Spleen (tissue), 11 donors: ENCODE data around the gene ANKS1B. TPM values are rescaled to one million over a fixed set of nuclear protein-coding genes. Genes with fewer than 3 reads are reported as not detected.

ENCODE experiments used
- DNase-seq: peaks from one replicate; pipeline ENCODE4 v3.0.0-alpha.2; 2020
- H3K27ac ChIP-seq, 8 donors: fragments of 200-600 bp; sonication (generic) in 7 of 8; 1 replicate in 4 of 8; 2 replicates in 4 of 8; pipeline versions ENCODE4 v1.5.0 to v1.8.0; 2016 to 2021; ENCODE audit warnings: inconsistent platforms in 4 of 8, mild to moderate bottlenecking in 4 of 8, moderate library complexity in 1 of 8
- H3K27me3 ChIP-seq, 7 donors: fragments of 200-600 bp; sonication (generic) in 6 of 7; replicated peaks in 1 of 7; 1 replicate in 4 of 7; 2 replicates in 3 of 7; pipeline versions ENCODE4 v1.5.0 to v1.8.0; 2016 to 2021; ENCODE audit warnings: inconsistent platforms in 3 of 7, mild to moderate bottlenecking in 1 of 7
- H3K36me3 ChIP-seq, 6 donors: fragments of 200-600 bp; sonication (generic) in 5 of 6; 1 replicate in 4 of 6; 2 replicates in 2 of 6; pipeline versions ENCODE4 v1.5.0 to v1.8.0; 2016 to 2021; ENCODE audit warnings: inconsistent platforms in 2 of 6
- H3K4me1 ChIP-seq, 6 donors: fragments of 200-600 bp; sonication (generic) in 5 of 6; 1 replicate in 3 of 6; 2 replicates in 3 of 6; pipeline versions ENCODE4 v1.5.0 to v1.8.0; 2016 to 2021; ENCODE audit warnings: inconsistent platforms in 3 of 6
- H3K4me3 ChIP-seq, 8 donors: fragments of 200-600 bp; sonication (generic) in 7 of 8; 1 replicate in 4 of 8; 2 replicates in 4 of 8; pipeline versions ENCODE4 v1.5.0 to v1.8.0; 2016 to 2021; ENCODE audit warnings: inconsistent platforms in 4 of 8, mild to moderate bottlenecking in 4 of 8, moderate library complexity in 2 of 8
- H3K9me3 ChIP-seq, 8 donors: fragments of 200-600 bp; sonication (generic) in 7 of 8; 1 replicate in 4 of 8; 2 replicates in 4 of 8; pipeline versions ENCODE4 v1.5.0 to v1.8.0; 2016 to 2021; ENCODE audit warnings: inconsistent platforms in 4 of 8
- POLR2A ChIP-seq, 3 donors: fragments of 450-650 bp; IDR thresholded peaks; one replicate each; pipeline ENCODE4 v1.5.1; 2017; ENCODE audit warnings: antibody characterized with exemption in 3 of 3, mild to moderate bottlenecking in 1 of 3
- POLR2AphosphoS5 ChIP-seq, 3 donors: sonication (generic); formaldehyde crosslinking; IDR thresholded peaks; one replicate each; pipeline ENCODE4 v1.5.1; 2017; ENCODE audit warnings: antibody characterized with exemption in 3 of 3
- WGBS, 5 donors: extraction: QIAGEN DNeasy Blood & Tissue Kit in 3 of 5; methylation state at CpG; one replicate each; pipeline versions ENCODE4 v1.1.5 to v1.1.7; 2013 to 2018; 5-methylcytosine and 5-hydroxymethylcytosine counted together
- intact Hi-C: fragments of 100-400 bp; cut with DNase I; formaldehyde crosslinking; loops from one replicate; pipeline ENCODE4 v1.15.0; 2023; ENCODE audit warnings: low total_unique reads
- polyA plus RNA-seq, 3 donors: library from polyadenylated mRNA; stranded (reverse); fragments of 200-250 nt; gene quantifications; one replicate each; pipeline ENCODE4 v1.2.1, GENCODE V29; 2013
- total RNA-seq, 7 donors: library from RNA; depleted of rRNA in 3 of 7; stranded (reverse); fragments of >200 nt in 3 of 7; fragmentation: NEBNext Ultra II Directional in 4 of 7; extraction: Animal tissue kit (Norgen Biotek cat#: 25700) in 4 of 7; gene quantifications; one replicate each; pipeline versions ENCODE4 v1.1.0 to v1.2.1, GENCODE V29; 2016 to 2021
- TF ChIP-seq, protein P1 (sequence below), 11 experiments: fragments of 200-600 bp in 7 of 11; fragments of 450-650 bp in 4 of 11; sonication (generic) in 4 of 11; IDR thresholded peaks in 8 of 11; conservative IDR thresholded peaks in 3 of 11; 1 replicate in 7 of 11; 2 replicates in 4 of 11; pipeline versions ENCODE4 v1.4.0 to v1.8.0; 2016 to 2021; ENCODE audit warnings: antibody characterized with exemption in 11 of 11, inconsistent platforms in 4 of 11, mild to moderate bottlenecking in 1 of 11
- donor health status: healthy with polysubstance abuse.
- donor health status: DM: no; HTN: no; CAD: no; lungs with moderate emphysema.
- donor health status: DM: no; HTN: no; CAD: no.
- donor health status: Bipolar disorder and iron deficiency.
- donor health status: healthy.
- donor health status: DM: no; HTN: no; CAD: no.
- donor health status: DM: yes; HTN: yes; CAD: no.

The ANKS1B gene
- total and polyA plus RNA-seq, 10 donors, result 0.21 to 8.0 (median 4.2) TPM

DNA sequence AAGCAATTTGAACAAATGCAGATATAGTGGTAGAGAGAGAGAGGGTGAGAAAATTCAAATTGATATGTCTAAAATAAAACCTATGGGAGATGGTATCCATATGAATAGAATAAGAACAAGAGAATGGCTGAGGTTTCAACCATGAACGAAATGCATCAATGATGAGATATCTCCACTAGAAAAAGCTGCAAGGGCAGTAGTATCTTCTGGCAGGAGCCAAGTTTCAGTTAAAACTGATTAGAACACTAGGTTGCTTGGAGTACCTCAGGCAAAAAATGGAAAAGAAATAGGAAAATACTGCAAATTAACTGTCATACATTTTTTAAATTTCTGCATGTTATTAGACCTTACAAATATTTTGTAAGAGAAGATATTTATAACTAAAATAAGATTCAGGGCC is 151.3 kb downstream of the ANKS1B start:
- Histone ChIP-seq H3K4me1 (no peaks in the 10 kb centered on the region), H3K27me3 (no peaks in the 10 kb centered on the region), H3K27ac (no peak overlapping the region), H3K9me3 (no peaks in the 10 kb centered on the region), H3K4me3 (no peak overlapping the region), H3K36me3 (no peaks in the 10 kb centered on the region)
- intact Hi-C loops, result no loop called here
- TF ChIP-seq POLR2AphosphoS5 (IDR thresholded peaks at IDR 0.05) (no peak), POLR2A (IDR thresholded peaks at IDR 0.05) (no peak)
- TF ChIP-seq, protein P1, sequence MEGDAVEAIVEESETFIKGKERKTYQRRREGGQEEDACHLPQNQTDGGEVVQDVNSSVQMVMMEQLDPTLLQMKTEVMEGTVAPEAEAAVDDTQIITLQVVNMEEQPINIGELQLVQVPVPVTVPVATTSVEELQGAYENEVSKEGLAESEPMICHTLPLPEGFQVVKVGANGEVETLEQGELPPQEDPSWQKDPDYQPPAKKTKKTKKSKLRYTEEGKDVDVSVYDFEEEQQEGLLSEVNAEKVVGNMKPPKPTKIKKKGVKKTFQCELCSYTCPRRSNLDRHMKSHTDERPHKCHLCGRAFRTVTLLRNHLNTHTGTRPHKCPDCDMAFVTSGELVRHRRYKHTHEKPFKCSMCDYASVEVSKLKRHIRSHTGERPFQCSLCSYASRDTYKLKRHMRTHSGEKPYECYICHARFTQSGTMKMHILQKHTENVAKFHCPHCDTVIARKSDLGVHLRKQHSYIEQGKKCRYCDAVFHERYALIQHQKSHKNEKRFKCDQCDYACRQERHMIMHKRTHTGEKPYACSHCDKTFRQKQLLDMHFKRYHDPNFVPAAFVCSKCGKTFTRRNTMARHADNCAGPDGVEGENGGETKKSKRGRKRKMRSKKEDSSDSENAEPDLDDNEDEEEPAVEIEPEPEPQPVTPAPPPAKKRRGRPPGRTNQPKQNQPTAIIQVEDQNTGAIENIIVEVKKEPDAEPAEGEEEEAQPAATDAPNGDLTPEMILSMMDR (IDR thresholded peaks at IDR 0.05 in 8 of 11, conservative IDR thresholded peaks at IDR 0.05 in 3 of 11), result no peak
- DNase-seq, result no peak
- 51 to 65% (median 61%) methylated on average over 1 of the region's 1 CpG for WGBS, 5 donors

DNA sequence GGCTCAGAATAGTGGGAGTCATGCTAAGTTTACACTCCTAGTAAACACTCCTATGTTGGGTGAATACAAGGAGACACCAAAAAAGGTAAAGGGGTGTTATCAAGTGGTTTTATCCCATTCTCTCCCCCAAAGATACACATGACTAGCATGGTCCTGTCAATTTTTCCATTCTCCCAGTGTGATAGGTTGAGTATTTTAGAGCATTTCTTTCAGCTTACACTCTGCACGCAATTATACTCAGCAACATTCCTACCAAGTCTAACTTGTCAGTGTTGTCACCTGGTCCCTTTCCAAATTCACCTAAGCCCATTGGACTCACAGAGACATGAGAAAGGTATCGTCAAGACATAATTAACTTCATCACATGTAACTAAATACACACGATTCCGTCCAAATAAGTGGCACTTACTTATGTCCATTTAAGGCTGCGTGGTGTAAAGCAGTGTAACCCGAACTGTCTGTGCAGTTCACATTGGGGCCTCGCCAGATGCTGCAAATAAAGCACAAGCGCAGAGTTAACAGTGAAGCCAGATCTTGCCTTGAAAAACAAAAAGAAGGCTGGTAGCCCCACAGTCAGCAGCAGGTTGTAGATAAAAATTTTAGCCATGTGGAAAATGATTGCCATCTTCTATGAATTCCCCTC is 159.7 kb downstream of the ANKS1B start:
- no peaks in the 10 kb centered on the region for H3K27me3 ChIP-seq
- H3K27ac ChIP-seq, result no peak overlapping the region
- no peak for TF ChIP-seq POLR2A (IDR thresholded peaks at IDR 0.05)
- TF ChIP-seq, protein P1 (IDR thresholded peaks at IDR 0.05 in 8 of 11, conservative IDR thresholded peaks at IDR 0.05 in 3 of 11), result no peak
- TF ChIP-seq POLR2AphosphoS5 (IDR thresholded peaks at IDR 0.05), result no peak
- intact Hi-C loops, result no loop called here
- H3K9me3 ChIP-seq, result no peaks in the 10 kb centered on the region
- H3K4me3 ChIP-seq, result no peak overlapping the region
- no peak for DNase-seq
- WGBS, 5 donors, result 75 to 86% (median 85%) methylated on average over 8 of the region's 8 CpGs
- no peaks in the 10 kb centered on the region for H3K36me3 ChIP-seq
- no peaks in the 10 kb centered on the region for H3K4me1 ChIP-seq

DNA sequence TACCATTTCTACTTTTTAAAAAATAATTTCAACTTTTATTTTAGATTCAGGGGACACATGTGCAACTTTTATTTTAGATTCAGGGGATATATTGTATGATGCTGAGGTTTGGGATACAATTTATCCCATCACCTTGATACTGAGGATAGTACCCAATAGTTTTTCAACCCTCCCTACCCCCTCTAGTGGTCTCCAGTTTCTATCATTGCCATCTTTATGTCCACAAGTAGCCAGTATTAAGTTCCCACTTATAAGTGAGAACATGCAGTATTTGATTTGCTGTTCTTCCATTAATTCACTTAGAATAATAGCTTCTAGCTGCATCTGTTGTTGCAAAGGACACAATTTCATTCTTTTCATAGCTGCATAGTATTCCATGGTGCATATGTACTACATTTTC is 162.5 kb downstream of the ANKS1B start:
- no peaks in the 10 kb centered on the region for H3K36me3 ChIP-seq
- H3K27ac ChIP-seq, result no peak overlapping the region
- no peak overlapping the region for H3K4me3 ChIP-seq
- H3K9me3 ChIP-seq, result no peaks in the 10 kb centered on the region
- no peak for TF ChIP-seq POLR2AphosphoS5 (IDR thresholded peaks at IDR 0.05)
- TF ChIP-seq, protein P1 (IDR thresholded peaks at IDR 0.05 in 8 of 11, conservative IDR thresholded peaks at IDR 0.05 in 3 of 11), result no peak
- no peak for TF ChIP-seq POLR2A (IDR thresholded peaks at IDR 0.05)
- DNase-seq, result no peak
- H3K27me3 ChIP-seq, result no peaks in the 10 kb centered on the region
- no peaks in the 10 kb centered on the region for H3K4me1 ChIP-seq
- intact Hi-C loops, result no loop called here

DNA sequence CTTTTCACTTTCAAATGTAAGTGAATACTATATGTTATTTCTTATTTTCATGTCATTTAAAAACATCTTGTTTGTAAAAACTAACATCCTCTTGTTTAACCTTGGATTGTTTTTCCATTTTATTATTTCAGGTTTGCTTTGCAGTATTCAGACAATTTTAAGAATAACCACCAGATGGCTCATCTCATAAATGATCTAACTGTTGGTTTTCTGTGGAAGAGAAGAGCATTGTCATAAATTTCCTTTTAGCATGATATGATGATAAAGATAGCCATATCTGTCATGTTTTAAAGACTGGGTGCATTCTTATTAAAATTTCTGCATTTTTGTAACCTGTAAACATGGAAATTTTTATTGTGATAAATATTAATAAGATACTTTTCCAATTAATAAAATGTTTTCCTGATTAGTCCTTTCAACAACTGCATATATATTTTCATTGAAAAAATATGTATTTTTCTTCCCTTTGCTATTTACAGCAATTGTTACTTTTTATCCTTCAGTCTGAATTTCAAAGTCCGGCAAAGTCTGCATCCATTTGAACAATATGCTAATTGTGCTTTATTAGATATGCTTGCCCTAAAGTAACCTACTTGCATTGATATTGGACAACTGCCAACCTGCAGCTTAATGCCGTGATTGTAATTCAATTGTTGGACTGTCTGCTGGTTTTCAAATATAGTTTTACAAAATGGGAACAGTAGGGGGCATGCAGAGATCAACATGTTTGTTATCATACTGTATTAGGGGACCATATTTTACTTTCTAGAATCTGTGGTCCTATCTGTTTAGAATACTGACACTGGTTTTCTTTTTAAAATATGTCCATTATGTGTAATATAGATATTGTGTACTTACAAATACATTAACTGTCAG is 173.8 kb downstream of the ANKS1B start:
- intact Hi-C loops, result no loop called here
- Histone ChIP-seq H3K9me3 (no peaks in the 10 kb centered on the region), H3K4me1 (no peaks in the 10 kb centered on the region), H3K36me3 (no peaks in the 10 kb centered on the region), H3K4me3 (no peak overlapping the region), H3K27ac (no peak overlapping the region), H3K27me3 (no peaks in the 10 kb centered on the region)
- TF ChIP-seq, protein P1 (IDR thresholded peaks at IDR 0.05 in 8 of 11, conservative IDR thresholded peaks at IDR 0.05 in 3 of 11), result peak in 2 of 11 experiments; percentile 12 to 21
- TF ChIP-seq POLR2A (IDR thresholded peaks at IDR 0.05) (no peak), POLR2AphosphoS5 (IDR thresholded peaks at IDR 0.05) (no peak)
- whole genome bisulfite sequencing, 5 donors, result 36 to 56% (median 54%) methylated on average over 2 of the region's 2 CpGs
- DNase-seq, result no peak
